MV-4-11 (cell line): ENCODE results near the gene GDI1.

Source experiments
- DNase-seq: peaks from one replicate; lab custom pipeline; 2025; lab: John Stamatoyannopoulos, UW

GDI1 gene

GRCh38 chrX:154462396-154462795 lies 25.4 kb downstream of the GDI1 start:
- no peak for DNase-seq

- DNase-seq = no peak
These were observed 26.8 kb downstream of the GDI1 start for GRCh38 chrX:154463611-154464220.

GRCh38 chrX:154464806-154465365 lies 27.9 kb downstream of the GDI1 start:
- no peak for DNase-seq

GRCh38 chrX:154465601-154466000 lies 28.6 kb downstream of the GDI1 start:
- DNase-seq = no peak

GRCh38 chrX:154466036-154466435 lies 29.1 kb downstream of the GDI1 start:
- DNase-seq = no peak

DNA sequence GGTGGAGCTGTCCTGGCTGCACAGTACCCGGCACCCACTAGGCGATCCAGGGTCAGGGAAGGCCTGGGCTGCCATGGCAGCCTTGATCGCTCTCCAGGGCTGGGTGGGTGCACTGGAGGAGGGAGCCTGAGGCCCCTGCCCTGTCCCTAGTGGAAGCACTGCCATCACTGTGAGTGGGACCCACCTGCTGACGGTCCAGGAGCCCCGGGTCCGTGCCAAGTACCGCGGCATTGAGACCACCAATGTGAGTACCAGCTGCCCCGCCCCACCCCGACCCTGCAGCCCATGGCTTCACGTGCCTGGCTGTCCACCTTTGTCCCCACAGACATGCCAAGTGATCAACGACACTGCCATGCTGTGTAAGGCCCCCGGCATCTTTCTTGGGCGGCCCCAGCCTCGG lies 30.0 kb downstream of the GDI1 start:
- no peak for DNase-seq

DNA sequence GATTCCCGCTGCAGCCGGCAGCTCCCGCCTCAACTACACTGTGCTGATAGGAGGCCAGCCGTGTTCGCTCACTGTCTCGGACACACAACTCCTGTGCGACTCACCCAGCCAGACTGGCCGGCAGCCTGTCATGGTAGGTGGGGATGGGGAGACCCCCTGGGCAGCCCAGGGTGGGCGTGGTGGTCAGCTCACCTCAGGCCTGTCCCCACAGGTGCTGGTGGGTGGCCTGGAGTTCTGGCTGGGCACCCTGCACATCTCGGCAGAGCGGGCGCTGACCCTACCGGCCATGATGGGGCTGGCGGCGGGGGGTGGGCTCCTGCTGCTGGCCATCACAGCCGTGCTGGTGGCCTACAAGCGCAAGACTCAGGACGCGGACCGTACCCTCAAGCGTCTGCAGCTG lies 30.6 kb downstream of the GDI1 start:
- no peak for DNase-seq

GRCh38 chrX:154468217-154468616 lies 31.3 kb downstream of the GDI1 start:
- DNase-seq = no peak

GRCh38 chrX:154469114-154469513 lies 32.2 kb downstream of the GDI1 start:
- DNase-seq = no peak

DNA sequence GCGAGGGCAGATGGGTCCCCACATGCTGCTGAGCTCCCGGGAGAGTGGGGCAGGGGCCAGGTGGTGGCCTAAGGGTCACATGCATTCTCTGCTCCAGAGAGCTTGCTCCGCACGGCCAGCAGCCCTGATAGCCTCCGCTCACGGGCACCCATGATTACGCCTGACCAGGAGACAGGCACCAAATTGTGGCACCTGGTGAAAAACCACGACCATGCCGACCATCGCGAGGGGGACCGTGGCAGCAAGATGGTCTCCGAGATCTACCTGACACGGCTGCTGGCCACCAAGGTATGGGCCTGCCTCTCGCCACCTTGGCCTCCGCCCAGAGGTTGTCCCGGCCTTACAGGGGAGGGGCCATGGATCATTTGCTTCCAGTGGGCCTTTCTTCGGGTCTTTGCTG lies 32.9 kb downstream of the GDI1 start:
- DNase-seq = no peak

- DNase-seq = no peak
These were observed 33.5 kb downstream of the GDI1 start for GRCh38 chrX:154470434-154470833.

- no peak for DNase-seq
These were observed 34.1 kb downstream of the GDI1 start for GRCh38 chrX:154470914-154471568.

- DNase-seq = no peak
These were observed 35.1 kb downstream of the GDI1 start for GRCh38 chrX:154471839-154472684.

- DNase-seq = no peak
These were observed 36.0 kb downstream of the GDI1 start for GRCh38 chrX:154472685-154473632.

- DNase-seq = no peak
These were observed 36.7 kb downstream of the GDI1 start for GRCh38 chrX:154473683-154474082.

- DNase-seq = no peak
These were observed 39.9 kb downstream of the GDI1 start for GRCh38 chrX:154476821-154477220.

GRCh38 chrX:154477891-154478477 lies 41.0 kb downstream of the GDI1 start:
- DNase-seq = no peak

GRCh38 chrX:154478728-154479622 lies 42.0 kb downstream of the GDI1 start, which contains the start of gene LAGE3:
LAGE3 (minus strand) TSS chrX:154479281; CDS start chrX:154478915, 366 bp downstream.
- peak; percentile 87 for DNase-seq

GRCh38 chrX:154481195-154481594 lies 44.2 kb downstream of the GDI1 start:
- no peak for DNase-seq
